ENCODE results near the gene POLR3B.
"Not testable (repeated sequence)": the region's sequence is repeated elsewhere in the genome, so short reads cannot be mapped to it uniquely, and the experiment has no call there.

The POLR3B gene

GRCh38 chr12:106477627-106478026 is 120.1 kb downstream of the POLR3B start:
- DNase-seq = not testable (repeated sequence)

- DNase-seq = no peak
These were observed 122.7 kb downstream of the POLR3B start for GRCh38 chr12:106480251-106480650.

- no peak for DNase-seq
These were observed 123.7 kb downstream of the POLR3B start for GRCh38 chr12:106481246-106481645.

- no peak for DNase-seq
These were observed 130.1 kb downstream of the POLR3B start for GRCh38 chr12:106487664-106488063.

GRCh38 chr12:106488884-106489283 is 131.3 kb downstream of the POLR3B start:
- no peak for DNase-seq

GRCh38 chr12:106490264-106490663 is 132.7 kb downstream of the POLR3B start:
- DNase-seq = no peak

- no peak for DNase-seq
These were observed 135.3 kb downstream of the POLR3B start for GRCh38 chr12:106492857-106493256.

GRCh38 chr12:106493531-106493930 is 136.0 kb downstream of the POLR3B start:
- no peak for DNase-seq

GRCh38 chr12:106495354-106495965 is 137.9 kb downstream of the POLR3B start:
- no peak for DNase-seq

- no peak for DNase-seq
These were observed 140.5 kb downstream of the POLR3B start for GRCh38 chr12:106498056-106498455.

- DNase-seq = no peak
These were observed 142.1 kb downstream of the POLR3B start for GRCh38 chr12:106499628-106500027.

- DNase-seq = no peak
These were observed 149.1 kb downstream of the POLR3B start for GRCh38 chr12:106506691-106507090.

GRCh38 chr12:106508966-106509365 is 151.4 kb downstream of the POLR3B start:
- DNase-seq = no peak

GRCh38 chr12:106511365-106511764 is 153.8 kb downstream of the POLR3B start:
- DNase-seq = no peak

GRCh38 chr12:106517314-106517713 is 159.8 kb downstream of the POLR3B start:
- DNase-seq = no peak

GRCh38 chr12:106519607-106520021 is 162.1 kb downstream of the POLR3B start:
- peak; percentile 38 for DNase-seq

GRCh38 chr12:106521901-106522300 is 164.4 kb downstream of the POLR3B start:
- no peak for DNase-seq

- DNase-seq = no peak
These were observed 165.2 kb downstream of the POLR3B start for GRCh38 chr12:106522708-106523107.

GRCh38 chr12:106527356-106527755 is 169.8 kb downstream of the POLR3B start:
- DNase-seq = peak; percentile 30

- no peak for DNase-seq
These were observed 183.7 kb downstream of the POLR3B start for GRCh38 chr12:106541201-106541600.

- no peak for DNase-seq
These were observed 193.9 kb downstream of the POLR3B start for GRCh38 chr12:106551410-106551809.

GRCh38 chr12:106552228-106552627 is 194.7 kb downstream of the POLR3B start:
- DNase-seq = no peak
